GM10847 (cell line): ENCODE measurements around the gene MINDY2.
A peak's percentile ranks its signal among the peaks of the same experiment; 100 is the strongest.

Experiments
- POLR2A ChIP-seq: IDR thresholded peaks from 2 replicates; pipeline ENCODE4 v1.6.1; 2011; ENCODE audit not compliant: insufficient read length; ENCODE audit errors: extremely low read depth

The MINDY2 gene

DNA sequence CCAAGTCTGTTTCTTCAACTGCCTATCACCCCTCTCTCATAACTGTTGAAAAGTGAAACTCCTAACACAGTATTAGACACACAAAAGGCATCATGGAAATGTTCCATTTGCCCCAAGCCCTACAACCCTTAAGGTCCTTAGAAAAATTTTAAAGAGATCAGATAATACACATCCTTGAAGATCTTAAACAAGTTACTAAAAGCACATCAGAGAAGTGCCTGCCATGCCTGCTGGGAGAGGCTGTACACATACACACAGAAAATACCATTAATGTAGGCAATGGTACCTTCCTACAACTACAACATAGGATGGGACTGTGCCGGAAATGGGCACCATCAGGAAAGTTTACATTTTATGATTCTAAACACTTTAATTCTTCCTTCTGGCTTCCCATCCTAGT, 24.9 kb upstream of the MINDY2 start:
- no peak for TF ChIP-seq POLR2A

- TF ChIP-seq POLR2A, result no peak
Observed at GRCh38 chr15:58748040-58748851, 22.9 kb upstream of the MINDY2 start.

DNA sequence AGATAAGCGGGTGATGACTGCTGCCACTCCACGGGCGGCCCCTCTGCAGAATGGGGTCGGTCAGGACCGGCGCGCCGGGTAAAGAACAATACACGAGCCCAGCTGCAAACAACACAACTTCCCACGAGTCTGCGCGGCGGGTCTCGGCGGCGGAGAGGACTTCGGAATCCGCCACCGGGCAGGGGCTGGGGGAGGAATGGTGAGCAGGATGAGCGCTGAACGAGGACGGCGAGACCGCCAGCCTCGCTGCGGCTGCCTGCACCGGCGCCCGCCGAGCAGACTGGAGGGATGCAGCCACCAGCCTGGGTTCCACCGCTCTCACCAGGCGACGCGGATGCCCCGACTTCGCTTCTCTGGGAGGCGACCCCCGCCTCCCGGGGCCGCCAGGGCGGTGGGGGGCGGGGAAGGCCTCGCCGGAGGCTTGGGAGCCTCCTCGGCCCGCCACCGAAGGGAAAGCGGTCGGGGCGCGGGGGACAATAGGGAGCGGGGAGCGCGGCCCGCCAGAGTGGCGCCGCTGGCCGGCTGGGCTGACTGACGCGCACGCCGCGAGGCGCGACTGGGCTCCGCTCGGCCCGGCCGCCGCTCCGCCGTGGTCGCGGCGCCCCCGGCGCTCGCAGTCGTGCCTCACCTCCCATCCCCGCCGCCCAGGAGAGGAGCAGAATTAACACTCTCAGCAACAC, 22.1 kb upstream of the MINDY2 start:
- TF ChIP-seq POLR2A, result no peak

DNA sequence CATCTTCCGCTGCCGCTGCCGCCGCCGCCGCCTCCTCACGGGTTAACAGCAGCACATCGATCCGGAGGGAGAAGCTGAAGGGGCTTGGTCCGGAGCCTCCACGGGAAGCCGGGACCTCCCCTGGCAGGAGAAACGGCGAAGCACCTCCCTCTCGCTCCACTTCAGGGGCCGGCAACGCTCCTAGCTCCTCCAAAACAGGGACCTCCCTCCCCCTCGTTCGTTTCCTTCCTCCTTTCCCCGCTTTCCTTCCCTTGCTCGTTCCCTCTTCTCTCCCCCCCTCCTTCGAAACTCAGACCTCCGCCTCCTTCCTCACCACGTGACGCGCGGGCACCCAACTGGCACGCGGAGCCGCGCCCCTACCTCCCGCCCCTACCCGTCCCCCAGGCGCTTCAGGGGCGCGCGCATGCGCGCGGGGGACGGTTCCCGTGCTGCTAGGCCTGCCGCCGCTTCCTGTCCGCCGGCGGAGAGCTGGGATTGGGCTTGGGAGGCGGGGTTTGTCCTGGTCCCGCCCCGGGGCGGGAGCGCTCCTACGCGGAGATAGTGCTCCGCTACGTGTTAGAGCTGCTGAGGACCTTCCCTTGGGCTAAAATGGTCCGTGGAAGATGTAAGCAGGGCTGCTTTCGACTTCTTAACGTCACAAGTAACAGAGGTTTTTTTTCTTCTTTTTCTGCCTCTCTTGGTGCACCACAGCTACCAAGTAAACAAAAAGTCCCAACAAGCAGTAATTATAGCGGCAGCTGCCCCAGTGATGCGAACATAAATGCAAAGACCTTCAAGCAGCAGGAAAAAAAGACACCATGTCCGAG, 21.4 kb upstream of the MINDY2 start, which contains the start of gene ADAM10:
Gene ADAM10, minus strand, starts transcription at position 176 of the 806 bp plus-strand sequence. Its CDS starts 173 bp downstream, at position 3.
- peak; percentile 36 for TF ChIP-seq POLR2A

DNA sequence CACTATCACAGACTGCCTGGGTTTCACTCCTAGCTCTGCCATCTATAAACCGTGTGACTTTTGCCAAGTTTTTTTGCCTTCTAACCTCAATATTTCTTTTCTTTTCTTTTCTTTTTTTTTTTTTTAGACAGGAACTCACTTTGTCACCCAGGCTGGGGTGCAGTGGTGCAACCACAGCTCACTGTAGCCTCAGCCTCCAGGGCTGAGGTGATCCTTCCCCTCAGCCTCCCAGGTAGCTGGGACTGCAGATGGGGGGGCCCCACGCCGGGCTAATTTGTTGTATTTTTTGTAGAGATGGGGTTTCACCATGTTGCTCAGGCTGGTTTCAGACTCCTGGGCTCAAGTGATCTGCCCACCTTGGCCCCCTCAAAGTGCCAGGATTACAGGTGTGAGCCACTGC, 18.4 kb upstream of the MINDY2 start:
- no peak for TF ChIP-seq POLR2A

DNA sequence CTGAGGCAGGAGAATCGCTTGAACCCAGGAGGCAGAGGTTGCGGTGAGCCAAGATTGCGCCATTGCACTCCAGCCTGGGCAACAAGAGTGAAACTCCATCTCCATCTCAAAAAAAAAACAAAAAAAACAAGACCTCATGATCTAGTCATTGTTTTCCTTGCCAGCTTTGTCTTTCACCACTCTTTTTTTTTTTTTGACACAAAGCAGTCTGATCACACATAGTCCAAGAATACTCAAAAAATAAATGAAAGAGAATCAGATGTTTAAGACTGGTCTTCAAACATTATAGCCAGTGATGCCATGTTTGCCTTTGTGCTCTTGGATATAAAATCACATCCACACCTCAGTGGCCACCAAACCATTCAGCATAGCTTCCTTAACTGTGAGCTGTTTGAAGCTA, 15.8 kb upstream of the MINDY2 start:
- no peak for TF ChIP-seq POLR2A

- TF ChIP-seq POLR2A, result no peak
Observed at GRCh38 chr15:58755956-58756355, 15.1 kb upstream of the MINDY2 start.

- no peak for TF ChIP-seq POLR2A
Observed at GRCh38 chr15:58758141-58758540, 13.0 kb upstream of the MINDY2 start.

DNA sequence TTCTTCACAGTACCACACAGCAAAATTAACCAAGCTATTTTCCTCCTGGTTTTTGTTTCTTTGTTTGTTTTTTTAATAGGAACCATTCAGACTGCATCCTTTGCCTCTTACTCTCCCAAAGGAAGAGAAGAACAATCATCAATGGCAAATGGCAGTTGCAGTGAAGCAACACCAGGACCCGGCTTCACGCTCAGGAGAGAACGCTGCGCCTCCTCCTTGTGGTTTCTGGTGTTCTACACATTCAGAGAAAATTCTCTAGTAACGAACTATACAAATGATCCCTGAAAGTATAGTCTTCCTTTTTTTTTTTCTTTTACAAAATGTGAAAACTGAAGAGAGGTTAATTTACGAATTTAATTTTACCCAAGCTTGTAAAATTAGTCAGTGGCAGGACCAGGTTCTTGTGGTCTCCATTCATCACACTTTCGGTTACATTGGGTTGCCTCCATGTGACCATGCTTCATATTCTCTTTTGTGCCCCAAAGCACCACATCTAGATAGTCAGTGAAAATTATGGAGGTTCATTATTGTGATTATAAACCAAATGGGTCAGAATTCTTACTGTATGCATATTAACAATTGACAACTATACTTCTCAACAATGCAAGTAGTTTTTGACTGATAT, 10.6 kb upstream of the MINDY2 start:
- no peak for TF ChIP-seq POLR2A

- no peak for TF ChIP-seq POLR2A
Observed at GRCh38 chr15:58761010-58761388, 10.1 kb upstream of the MINDY2 start.

DNA sequence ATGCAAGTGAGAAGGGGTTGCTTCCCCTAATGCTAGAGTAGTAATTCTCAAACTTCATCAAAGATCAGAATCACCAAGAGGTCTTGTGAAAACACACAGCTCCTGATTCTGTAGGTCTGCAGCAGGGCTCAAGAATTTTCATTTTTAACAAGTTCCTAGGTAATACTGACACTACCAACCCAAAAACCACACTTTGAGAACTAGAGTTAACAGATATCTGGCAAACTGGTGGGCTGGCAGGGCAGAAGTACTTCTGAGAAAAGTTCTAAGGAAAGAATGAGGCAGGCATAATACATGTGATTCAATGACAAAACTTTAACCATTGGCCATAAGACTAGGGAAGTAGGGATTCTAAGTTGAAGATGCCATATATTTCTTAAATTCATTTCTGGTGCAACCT, 8.8 kb upstream of the MINDY2 start:
- TF ChIP-seq POLR2A, result no peak

DNA sequence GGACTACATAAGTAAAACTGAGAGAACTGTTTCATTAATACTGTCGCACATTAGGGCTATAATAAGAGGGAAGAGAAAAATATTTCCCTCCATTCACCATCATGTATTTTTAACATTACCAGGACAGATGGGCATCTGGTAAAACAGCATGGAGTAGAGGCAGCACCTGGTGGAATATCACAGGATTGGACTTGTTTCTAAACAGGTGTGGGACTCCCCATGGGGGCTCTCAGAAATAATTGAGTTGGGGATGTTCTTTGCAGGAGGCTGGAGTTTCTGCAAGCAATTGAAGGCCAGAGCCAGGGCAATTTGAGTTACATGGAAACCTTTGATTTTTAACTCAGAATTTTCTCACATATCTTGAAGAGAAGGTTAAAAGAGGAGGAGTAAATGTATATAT, 8.4 kb upstream of the MINDY2 start:
- no peak for TF ChIP-seq POLR2A

DNA sequence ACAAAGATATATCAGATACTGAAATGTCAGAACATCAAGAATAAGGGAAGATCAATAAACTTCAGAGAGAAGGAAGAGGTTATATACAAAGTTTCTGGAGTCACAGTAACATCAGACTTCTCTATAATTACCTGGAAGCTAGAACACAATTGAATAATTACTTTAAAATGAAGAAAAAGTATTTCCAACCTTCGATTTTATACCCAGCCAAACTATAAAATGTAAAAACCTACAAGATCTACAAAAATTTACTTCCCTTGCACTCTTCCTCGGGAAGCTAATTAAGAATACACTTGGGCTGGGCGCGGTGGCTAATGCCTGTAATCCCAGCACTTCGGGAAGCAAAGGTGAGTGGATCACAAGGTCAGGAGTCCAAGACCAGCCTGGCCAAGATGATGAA, 6.6 kb upstream of the MINDY2 start:
- TF ChIP-seq POLR2A, result no peak

- TF ChIP-seq POLR2A, result no peak
Observed at GRCh38 chr15:58766290-58766689, 4.8 kb upstream of the MINDY2 start.

DNA sequence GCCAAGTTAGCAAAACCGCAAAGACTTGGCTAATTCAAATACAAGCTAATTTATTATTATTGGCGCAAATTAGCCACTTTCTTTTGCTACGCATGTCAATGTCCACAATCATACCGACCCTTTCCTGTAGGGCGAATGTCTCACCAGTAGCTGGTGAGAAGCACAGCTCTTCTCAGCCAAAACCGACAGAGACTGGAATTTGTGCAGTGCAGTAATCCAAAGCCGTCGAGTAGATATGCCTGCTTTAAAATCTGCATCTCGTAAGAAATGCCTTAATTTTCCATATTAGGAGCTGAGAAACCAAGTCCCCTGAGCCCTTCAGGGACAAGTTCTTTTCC, 614 bp upstream of the MINDY2 start:
- TF ChIP-seq POLR2A, result no peak
